K562 (cell line): ENCODE data around the gene CELSR1. TPM values are rescaled to one million over a fixed set of nuclear protein-coding genes. Genes with fewer than 3 reads are reported as not detected.

Experiments
- ATAC-seq: fragments of 200-7000 bp; cut with Tn5 transposase; 3 replicates; pipeline ENCODE4 v1.9.1; 2020; ENCODE audit warnings: moderate library complexity
- BruUV-seq: library from RNA; stranded (reverse); fragments of 400-500 nt; replicated peaks from 2 replicates; lab custom pipeline; 2021; lab: Mats Ljungman, UMichigan
- CTCF ChIA-PET: fragments of 300-600 bp; formaldehyde crosslinking; extraction: SDS; loops from one replicate; lab custom pipeline; 2021; ENCODE audit warnings: low intra/inter-chr PET ratio; lab: Yijun Ruan, JAX
- POLR2A ChIA-PET: fragments of 300-600, 350-650 bp; sonication (Branson Sonifier 250); formaldehyde crosslinking; extraction: SDS; loops from one replicate; lab custom pipeline; 2021; ENCODE audit warnings: antibody characterized with exemption, inconsistent platforms; lab: Yijun Ruan, JAX
- DNase-seq, 4 experiments: peaks; one replicate each; pipeline versions ENCODE4 v3.0.0 to v3.0.0-alpha.2; 2011 to 2018; ENCODE audit warnings: low spot score in 3 of 4, mixed read lengths in 3 of 4; ENCODE audit errors: extremely low read depth in 1 of 4
- FAIRE-seq: peaks from 2 replicates; lab custom pipeline; 2011; peaks lifted over from hg19 to GRCh38; lab: Jason Lieb, UNC
- H2AFZ ChIP-seq: 2 replicates; pipeline ENCODE4 v1.6.0; 2011; ENCODE audit warnings: low read depth, low read length, control low read depth, inconsistent platforms
- H3K27ac ChIP-seq: fragments of 200-600 bp; 3 replicates; pipeline ENCODE4 v1.8.0; 2011; ENCODE audit warnings: low read depth, mild to moderate bottlenecking, control low read depth, inconsistent platforms, low read length, moderate library complexity, mixed read lengths; ENCODE audit errors: extremely low read depth
- H3K27me3 ChIP-seq, 2 experiments: fragments of 300-600 bp in 1 of 2; 2 replicates in 1 of 2; 3 replicates in 1 of 2; pipeline versions ENCODE4 v1.6.0 to v1.8.0; 2011; ENCODE audit warnings: inconsistent platforms in 2 of 2, low read length in 2 of 2, mild to moderate bottlenecking in 1 of 2, mixed read lengths in 1 of 2, moderate library complexity in 1 of 2; ENCODE audit not compliant: control insufficient read depth in 2 of 2, insufficient read depth in 2 of 2
- H3K36me3 ChIP-seq: fragments of 300-600 bp; 3 replicates; pipeline ENCODE4 v1.8.0; 2011; ENCODE audit warnings: mild to moderate bottlenecking, low read length, inconsistent platforms; ENCODE audit not compliant: control insufficient read depth, insufficient read depth
- H3K4me1 ChIP-seq, 2 experiments: fragments of 200-600 bp in 1 of 2; replicated peaks in 1 of 2; 2 replicates in 1 of 2; 3 replicates in 1 of 2; pipeline versions ENCODE4 v1.5.1 to v1.8.0; 2011; ENCODE audit warnings: inconsistent platforms in 2 of 2, low read length in 2 of 2, mild to moderate bottlenecking in 1 of 2, mixed read lengths in 1 of 2, moderate library complexity in 1 of 2; ENCODE audit not compliant: control insufficient read depth in 2 of 2, insufficient read depth in 2 of 2
- H3K4me2 ChIP-seq: 2 replicates; pipeline ENCODE4 v1.6.1; 2011; ENCODE audit warnings: low read length, control low read depth, inconsistent platforms, mixed read lengths; ENCODE audit not compliant: insufficient read depth
- H3K4me3 ChIP-seq: fragments of 200-600 bp; sonication (generic), shearing (Covaris generic); 2 replicates; pipeline ENCODE4 v1.5.1; 2016; ENCODE audit warnings: control low read depth, inconsistent platforms
- H3K79me2 ChIP-seq: fragments of 200-600 bp; 3 replicates; pipeline ENCODE4 v1.8.0; 2011; ENCODE audit warnings: low read length, inconsistent platforms; ENCODE audit not compliant: control insufficient read depth, insufficient read depth
- H3K9ac ChIP-seq, 2 experiments: 2 replicates each; pipeline versions ENCODE4 v1.6.0 to v1.6.1; 2011; ENCODE audit warnings: low read depth in 2 of 2, low read length in 2 of 2, control low read depth in 1 of 2, inconsistent platforms in 1 of 2, mild to moderate bottlenecking in 1 of 2, mixed read lengths in 1 of 2; ENCODE audit not compliant: insufficient read depth in 1 of 2
- H3K9me1 ChIP-seq: one replicate; pipeline ENCODE4 v1.6.0; 2011; ENCODE audit warnings: inconsistent platforms, mild to moderate bottlenecking, low read length, moderate library complexity; ENCODE audit not compliant: control insufficient read depth, insufficient read depth
- H3K9me3 ChIP-seq: replicated peaks from 2 replicates; pipeline ENCODE4 v1.5.1; 2011; ENCODE audit warnings: low read depth, low read length, inconsistent platforms; ENCODE audit not compliant: control insufficient read depth, insufficient read depth
- H4K20me1 ChIP-seq: replicated peaks from 2 replicates; pipeline ENCODE4 v1.6.1; 2011; ENCODE audit warnings: low read length, inconsistent platforms, mixed read lengths; ENCODE audit not compliant: control insufficient read depth, insufficient read depth
- ATF4 ChIP-seq: fragments of 450-650 bp; formaldehyde crosslinking; IDR thresholded peaks from 2 replicates; pipeline ENCODE4 v1.4.0; 2022; ENCODE audit warnings: mild to moderate bottlenecking, moderate library complexity
- CREB3 ChIP-seq: fragments of 450-650 bp; conservative IDR thresholded peaks from 2 replicates; pipeline ENCODE4 v1.6.1; 2016; ENCODE audit warnings: missing genetic modification characterization, low read depth, mild to moderate bottlenecking, missing compliant biosample characterization, moderate library complexity
- FIP1L1 ChIP-seq: fragments of 200-400 bp; formaldehyde crosslinking; IDR thresholded peaks from 2 replicates; pipeline ENCODE4 v1.6.1; 2018; ENCODE audit warnings: mild to moderate bottlenecking, low read depth, low read length; ENCODE audit not compliant: poor library complexity, severe bottlenecking
- HLTF ChIP-seq: fragments of 450-650 bp; IDR thresholded peaks from 2 replicates; pipeline ENCODE4 v1.6.1; 2016
- HMBOX1 ChIP-seq: sonication (generic); IDR thresholded peaks from 2 replicates; pipeline ENCODE4 v1.6.1; 2016
- LCOR ChIP-seq: sonication (generic); formaldehyde crosslinking; IDR thresholded peaks from 2 replicates; pipeline ENCODE4 v1.8.0; 2022; ENCODE audit warnings: mild to moderate bottlenecking, missing genetic modification reagents
- MTF1 ChIP-seq: fragments of 250-450 bp; sonication (Bioruptor Pico); IDR thresholded peaks from 2 replicates; pipeline ENCODE4 v1.9.0; 2021; ENCODE audit warnings: moderate library complexity, mild to moderate bottlenecking, inconsistent platforms, borderline replicate concordance
- PHF21A ChIP-seq: fragments of 450-650 bp; IDR thresholded peaks from 2 replicates; pipeline ENCODE4 v1.6.1; 2017; ENCODE audit warnings: low read depth, borderline replicate concordance
- RFX7 ChIP-seq: fragments of 250-450 bp; sonication (Bioruptor Pico); IDR thresholded peaks from 2 replicates; pipeline ENCODE4 v1.5.1; 2021; ENCODE audit warnings: mild to moderate bottlenecking
- ZBTB12 ChIP-seq: fragments of 250-450 bp; sonication (Bioruptor Pico); IDR thresholded peaks from 2 replicates; pipeline ENCODE4 v1.4.0; 2020
- ZNF778 ChIP-seq: fragments of 450-650 bp; formaldehyde crosslinking; IDR thresholded peaks from 2 replicates; pipeline ENCODE4 v1.4.0; 2020; ENCODE audit warnings: mild to moderate bottlenecking, moderate library complexity
- WGBS: fragments of 100-300 bp; shearing (Covaris generic); methylation state at CpG from one replicate; pipeline ENCODE4 v1.1.6; 2016; ENCODE audit warnings: low coverage, mixed read lengths; ENCODE audit not compliant: insufficient coverage; ENCODE audit errors: missing lambda C conversion rate; 5-methylcytosine and 5-hydroxymethylcytosine counted together
- in situ Hi-C: fragments of 300-500 bp; cut with MboI; formaldehyde crosslinking; loops from 4 replicates; pipeline ENCODE4 v1.15.0; 2018; ENCODE audit warnings: inconsistent platforms, mixed read lengths
- intact Hi-C: fragments of 100-400 bp; cut with micrococcal nuclease; formaldehyde crosslinking; loops from 2 replicates; pipeline ENCODE4 v1.14.2; 2022
- polyA plus RNA-seq, 8 experiments: library from polyadenylated mRNA; depleted of rRNA in 4 of 8; stranded (reverse) in 5 of 8; unstranded in 3 of 8; fragments of >200 nt; fragmentation: Nextera tagmentation in 2 of 8; fragmentation: Illumina TruSeq in 1 of 8; extraction: Ambion mirVana in 2 of 8; extraction: Trizol in 1 of 8; gene quantifications; 2 replicates each; pipeline versions ENCODE4 v1.2.1 to v1.2.3, GENCODE V29; 2011 to 2014; ENCODE audit warnings: inconsistent platforms in 1 of 8, missing spikeins in 1 of 8
- total RNA-seq, 7 experiments: library from RNA; depleted of rRNA in 6 of 7; stranded (reverse); fragments of >200 nt in 6 of 7; fragmentation: Illumina TruSeq in 2 of 7; extraction: Trizol in 2 of 7; gene quantifications; 2 replicates each; pipeline versions ENCODE4 v1.2.1 to v1.2.3, GENCODE V29; 2011 to 2021; ENCODE audit warnings: low replicate concordance in 1 of 7

Gene CELSR1
- total and polyA plus RNA-seq, 9 of the 15 experiments (the other 6 are each of a cell fraction or from before 2014, with no cell fraction given): under 0.01 to 0.09 TPM; not detected in 7

GRCh38 chr22:46472722-46473016 is 64.8 kb downstream of the CELSR1 start (continued):
- no peak for TF ChIP-seq PHF21A
- TF ChIP-seq ZBTB12: no peak
- no peak for TF ChIP-seq ATF4 (CRISPR knock-in tag)
- TF ChIP-seq, all 486 proteins: peak for 0

- no TSS peak for BruUV-seq
- in situ Hi-C loops: no loop called here
- H3K4me3 ChIP-seq: no peak overlapping the region
- CTCF ChIA-PET: no interaction called here
- H3K4me2 ChIP-seq: no peak overlapping the region
- no peak overlapping the region for H2AFZ ChIP-seq
- peaks cover 25 to 41% of the 10 kb centered on the region in 2 experiments for H3K27me3 ChIP-seq
- no peak overlapping the region for H3K27ac ChIP-seq
- intact Hi-C loops: no loop called here
- H3K9me1 ChIP-seq: no peaks in the 10 kb centered on the region
- no peak for DNase-seq
- H3K4me1 ChIP-seq: no peaks in the 10 kb centered on the region; a peak in 1 of 5 replicates
- FAIRE-seq: no peak
- POLR2A ChIA-PET: interaction anchor here (0.6 kb wide), 3 partner anchors 75 to 1481 kb away, joined by 3 to 6 read pairs (median 3); no protein-coding TSS in a partner anchor
- H3K79me2 ChIP-seq: no peaks in the 10 kb centered on the region
- TF ChIP-seq FIP1L1 (no peak), LCOR (CRISPR knock-in tag) (no peak), MTF1 (CRISPR knock-in tag) (no peak), HMBOX1 (no peak), HLTF (no peak), ZNF778 (CRISPR knock-in tag) (no peak), RFX7 (CRISPR knock-in tag) (no peak), CREB3 (tag) (no peak)
- WGBS: under 1% methylated on average over 27 of the region's 33 CpGs
- no peak overlapping the region for H3K9ac ChIP-seq
- ATAC-seq: no peak
- H3K9me3 ChIP-seq: no peaks in the 10 kb centered on the region
- no peaks in the 10 kb centered on the region for H4K20me1 ChIP-seq
- H3K36me3 ChIP-seq: no peaks in the 10 kb centered on the region
Measured at GRCh38 chr22:46471901-46472721, 65.3 kb downstream of the CELSR1 start.
